ENCODE data around the gene ANKLE2. TPM values are rescaled to one million over a fixed set of nuclear protein-coding genes. Genes with fewer than 3 reads are reported as not detected.

ANKLE2 gene

DNA sequence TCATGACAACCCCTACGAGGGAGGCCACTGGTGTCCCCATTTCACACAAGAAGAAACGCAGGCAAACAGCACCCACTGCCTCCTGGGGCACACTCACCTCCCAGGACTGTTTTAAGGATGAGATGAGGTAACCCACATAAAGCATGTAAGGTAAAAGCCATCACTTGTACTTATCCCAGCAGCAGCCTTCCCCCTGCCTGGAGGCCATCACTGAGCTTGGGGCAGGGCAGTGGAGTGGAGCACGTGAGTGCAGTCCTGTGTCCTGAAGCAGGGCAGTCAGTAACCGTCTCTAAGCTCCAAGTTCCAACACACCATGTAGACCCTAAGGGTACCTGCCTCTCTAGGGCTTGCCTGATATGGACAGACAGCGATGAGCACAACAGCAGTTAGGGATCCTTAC is 76.2 kb downstream of the ANKLE2 start:
- Histone ChIP-seq H3K4ac (ENCODE audit: low read depth in 1 of 2, low read length in 2 of 2) (no peak overlapping the region), H3K36me3 (ENCODE audit: control insufficient read depth in 1 of 2, insufficient read depth in 2 of 2, low read depth in 1 of 2, low read length in 2 of 2) (no peaks in the 10 kb centered on the region), H3K4me3 (ENCODE audit: insufficient read depth in 1 of 2, low read depth in 1 of 2, low read length in 2 of 2) (no peak overlapping the region), H3K27me3 (ENCODE audit: control insufficient read depth in 1 of 2, insufficient read depth in 1 of 2, low read length in 2 of 2) (no peaks in the 10 kb centered on the region), H3K27ac (ENCODE audit: low read length, poor library complexity, severe bottlenecking) (no peak overlapping the region), H3K4me1 (ENCODE audit: control insufficient read depth, insufficient read depth, low read depth, low read length) (peaks cover 8% of the 10 kb centered on the region), H2BK120ac (ENCODE audit: low read depth, low read length) (no peak overlapping the region), H2AFZ (ENCODE audit: low read depth, low read length) (no peak overlapping the region), H2BK5ac (ENCODE audit: low read depth, low read length, poor library complexity, severe bottlenecking) (no peak overlapping the region), H3K14ac (ENCODE audit: low read length in 2 of 2) (no peak overlapping the region), H3K9ac (ENCODE audit: low read length) (no peak overlapping the region), H3K23ac (ENCODE audit: low read length in 2 of 2) (no peak overlapping the region), H4K91ac (ENCODE audit: low read length) (no peak overlapping the region), H4K8ac (ENCODE audit: low read length) (no peak overlapping the region), H3K4me2 (ENCODE audit: low read length, poor library complexity, severe bottlenecking) (no peak overlapping the region), H2BK15ac (ENCODE audit: low read depth, poor library complexity, severe bottlenecking) (no peak overlapping the region), H2BK12ac (ENCODE audit: low read length in 2 of 2) (no peak overlapping the region), H3K18ac (ENCODE audit: low read depth in 1 of 2, low read length in 2 of 2) (no peak overlapping the region), H3K79me1 (replicated peaks; ENCODE audit: low read length, poor library complexity, severe bottlenecking) (peaks cover 21% of the 10 kb centered on the region), H2AK5ac (ENCODE audit: low read length, severe bottlenecking) (no peak overlapping the region), H3K9me3 (ENCODE audit: control insufficient read depth, low read length) (no peaks in the 10 kb centered on the region)
- 75% methylated on average over 5 of the region's 5 CpGs for WGBS
- DNase-seq: no peak

DNA sequence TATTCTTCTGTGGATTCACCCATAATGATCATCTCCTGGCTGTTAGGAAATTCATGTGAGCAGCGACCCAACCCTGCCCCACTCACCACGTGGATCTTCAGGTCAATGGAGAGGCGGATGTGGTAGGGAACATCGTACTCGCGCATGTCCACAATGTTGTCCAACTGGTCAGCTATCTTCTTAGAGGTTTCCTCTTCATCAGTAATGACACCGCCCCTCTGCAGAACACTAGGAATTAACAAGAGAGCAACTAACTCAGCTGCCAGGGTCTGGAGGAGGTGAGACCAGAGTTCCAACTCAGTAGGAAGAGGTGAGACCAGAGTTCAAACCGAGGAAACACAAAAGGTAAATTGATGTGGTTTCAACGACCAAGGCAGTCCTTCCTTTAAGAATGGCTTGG is 84.1 kb downstream of the ANKLE2 start:
- WGBS: 97% methylated on average over 8 of the region's 9 CpGs
- H3K4me2 ChIP-seq (ENCODE audit: low read length, poor library complexity, severe bottlenecking): no peak overlapping the region
- H2BK15ac ChIP-seq (ENCODE audit: low read depth, poor library complexity, severe bottlenecking): no peak overlapping the region
- H2BK12ac ChIP-seq (ENCODE audit: low read length in 2 of 2): no peak overlapping the region
- peaks cover 32% of the 10 kb centered on the region for H3K79me1 ChIP-seq (replicated peaks; ENCODE audit: low read length, poor library complexity, severe bottlenecking)
- no peak for DNase-seq
- H2BK120ac ChIP-seq (ENCODE audit: low read depth, low read length): no peak overlapping the region
- H3K27ac ChIP-seq (ENCODE audit: low read length, poor library complexity, severe bottlenecking): no peak overlapping the region
- H3K4ac ChIP-seq (ENCODE audit: low read depth in 1 of 2, low read length in 2 of 2): no peak overlapping the region
- H3K14ac ChIP-seq (ENCODE audit: low read length in 2 of 2): no peak overlapping the region
- H3K18ac ChIP-seq (ENCODE audit: low read depth in 1 of 2, low read length in 2 of 2): no peak overlapping the region
- H3K9ac ChIP-seq (ENCODE audit: low read length): no peak overlapping the region
- no peaks in the 10 kb centered on the region for H3K27me3 ChIP-seq (ENCODE audit: control insufficient read depth in 1 of 2, insufficient read depth in 1 of 2, low read length in 2 of 2)
- no peak overlapping the region for H4K8ac ChIP-seq (ENCODE audit: low read length)
- peaks cover 1% of the 10 kb centered on the region for H3K4me1 ChIP-seq (ENCODE audit: control insufficient read depth, insufficient read depth, low read depth, low read length)
- H2AK5ac ChIP-seq (ENCODE audit: low read length, severe bottlenecking): no peak overlapping the region
- no peak overlapping the region for H2AFZ ChIP-seq (ENCODE audit: low read depth, low read length)
- no peaks in the 10 kb centered on the region for H3K9me3 ChIP-seq (ENCODE audit: control insufficient read depth, low read length)
- H2BK5ac ChIP-seq (ENCODE audit: low read depth, low read length, poor library complexity, severe bottlenecking): no peak overlapping the region
- H3K4me3 ChIP-seq (ENCODE audit: insufficient read depth in 1 of 2, low read depth in 1 of 2, low read length in 2 of 2): no peak overlapping the region
- H4K91ac ChIP-seq (ENCODE audit: low read length): no peak overlapping the region
- no peak overlapping the region for H3K23ac ChIP-seq (ENCODE audit: low read length in 2 of 2)
- peaks cover 40 to 50% of the 10 kb centered on the region in 2 experiments for H3K36me3 ChIP-seq (ENCODE audit: control insufficient read depth in 1 of 2, insufficient read depth in 2 of 2, low read depth in 1 of 2, low read length in 2 of 2)

DNA sequence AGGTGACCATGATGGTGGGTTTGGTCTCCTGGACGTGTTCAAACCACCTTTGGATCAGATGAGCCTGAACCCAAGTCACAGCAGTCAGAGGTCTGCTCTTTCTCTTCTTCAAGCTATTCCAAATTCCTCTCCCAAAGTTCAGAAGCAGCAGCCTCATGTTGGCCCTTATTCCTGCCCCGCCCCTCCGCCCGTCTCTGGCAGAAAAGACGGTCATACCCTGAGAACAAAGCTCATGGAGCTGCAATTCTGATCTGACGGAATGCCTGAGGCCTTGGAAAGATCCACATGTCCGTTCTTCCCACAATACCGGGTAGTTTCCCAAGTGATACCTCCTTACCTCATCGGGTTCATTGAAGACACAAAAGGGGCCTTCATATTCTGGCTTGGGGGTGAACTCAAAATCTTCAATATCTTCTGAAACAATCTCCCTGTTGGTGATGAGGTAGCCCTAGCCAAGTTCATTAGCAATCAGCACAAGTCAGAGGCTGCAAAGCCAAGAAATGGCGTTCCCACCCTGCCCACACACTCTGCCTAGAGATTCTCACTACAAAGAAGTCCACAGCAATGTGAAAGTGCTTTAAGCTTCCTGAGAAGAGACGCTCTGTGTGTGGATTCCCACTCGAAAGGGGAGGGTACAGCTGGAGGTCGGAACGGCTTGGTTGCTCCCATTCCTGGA is 85.7 kb downstream of the ANKLE2 start:
- H2BK5ac ChIP-seq (ENCODE audit: low read depth, low read length, poor library complexity, severe bottlenecking): no peak overlapping the region
- WGBS: 96% methylated on average over 14 of the region's 14 CpGs
- H3K9ac ChIP-seq (ENCODE audit: low read length): no peak overlapping the region
- H3K36me3 ChIP-seq (ENCODE audit: control insufficient read depth in 1 of 2, insufficient read depth in 2 of 2, low read depth in 1 of 2, low read length in 2 of 2): peaks cover 47 to 58% of the 10 kb centered on the region in 2 experiments
- no peak overlapping the region for H3K23ac ChIP-seq (ENCODE audit: low read length in 2 of 2)
- H3K14ac ChIP-seq (ENCODE audit: low read length in 2 of 2): no peak overlapping the region
- H4K8ac ChIP-seq (ENCODE audit: low read length): no peak overlapping the region
- no peak overlapping the region for H2BK12ac ChIP-seq (ENCODE audit: low read length in 2 of 2)
- no peak overlapping the region for H3K4ac ChIP-seq (ENCODE audit: low read depth in 1 of 2, low read length in 2 of 2)
- H3K27ac ChIP-seq (ENCODE audit: low read length, poor library complexity, severe bottlenecking): no peak overlapping the region
- H3K4me1 ChIP-seq (ENCODE audit: control insufficient read depth, insufficient read depth, low read depth, low read length): peaks cover 1% of the 10 kb centered on the region
- H3K4me2 ChIP-seq (ENCODE audit: low read length, poor library complexity, severe bottlenecking): no peak overlapping the region
- peaks cover 29% of the 10 kb centered on the region for H3K79me1 ChIP-seq (replicated peaks; ENCODE audit: low read length, poor library complexity, severe bottlenecking)
- DNase-seq: no peak
- H4K91ac ChIP-seq (ENCODE audit: low read length): no peak overlapping the region
- no peak overlapping the region for H2BK15ac ChIP-seq (ENCODE audit: low read depth, poor library complexity, severe bottlenecking)
- H3K9me3 ChIP-seq (ENCODE audit: control insufficient read depth, low read length): no peaks in the 10 kb centered on the region
- H2BK120ac ChIP-seq (ENCODE audit: low read depth, low read length): no peak overlapping the region
- H3K4me3 ChIP-seq (ENCODE audit: insufficient read depth in 1 of 2, low read depth in 1 of 2, low read length in 2 of 2): no peak overlapping the region
- no peak overlapping the region for H2AK5ac ChIP-seq (ENCODE audit: low read length, severe bottlenecking)
- no peak overlapping the region for H2AFZ ChIP-seq (ENCODE audit: low read depth, low read length)
- no peak overlapping the region for H3K18ac ChIP-seq (ENCODE audit: low read depth in 1 of 2, low read length in 2 of 2)
- H3K27me3 ChIP-seq (ENCODE audit: control insufficient read depth in 1 of 2, insufficient read depth in 1 of 2, low read length in 2 of 2): no peaks in the 10 kb centered on the region

Small RNAs within 50 kb of the gene (small RNA-seq; reads per million reads assigned to genes)
- not detected for gene RNA5SP379 (ENCODE audit: low read depth)
